HG02981 (cell line): ENCODE data around the gene RNF112.
"Not testable (repeated sequence)": the region's sequence is repeated elsewhere in the genome, so short reads cannot be mapped to it uniquely, and the experiment has no call there.

Experiments
- ATAC-seq: cut with Tn5 transposase; IDR thresholded peaks from one replicate; pipeline ENCODE4 v1.9.1; 2021; ENCODE audit warnings: mild to moderate bottlenecking, moderate library complexity; ENCODE audit not compliant: unreplicated experiment

RNF112 gene

GRCh38 chr17:19412984-19413383, 2.0 kb downstream of the RNF112 start:
- ATAC-seq, result no peak

DNA sequence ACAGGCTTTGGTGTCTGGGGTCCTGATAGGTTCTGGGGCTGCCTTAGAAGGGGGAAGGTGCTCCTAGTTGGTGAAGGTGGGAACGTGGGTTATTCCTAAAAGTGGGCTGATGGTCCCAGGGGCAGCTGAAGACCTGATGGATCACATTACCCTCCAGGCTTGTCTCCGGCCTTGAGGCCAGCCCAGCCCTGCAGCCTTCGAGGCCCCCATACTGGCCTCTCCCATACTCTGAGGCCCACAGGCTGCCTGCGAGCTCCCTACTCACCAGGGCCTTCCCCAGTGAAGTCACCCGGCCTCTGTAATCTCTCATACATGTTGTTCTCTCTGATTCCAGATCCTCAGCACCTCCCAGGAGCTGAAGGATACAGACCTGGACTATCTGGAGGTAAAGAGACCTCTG, 2.7 kb downstream of the RNF112 start:
- no peak for ATAC-seq

GRCh38 chr17:19414396-19415280, 3.6 kb downstream of the RNF112 start:
- ATAC-seq, result no peak

- no peak for ATAC-seq
These were observed 4.3 kb downstream of the RNF112 start for GRCh38 chr17:19415311-19415710.

GRCh38 chr17:19415806-19416775, 5.1 kb downstream of the RNF112 start:
- no peak for ATAC-seq

DNA sequence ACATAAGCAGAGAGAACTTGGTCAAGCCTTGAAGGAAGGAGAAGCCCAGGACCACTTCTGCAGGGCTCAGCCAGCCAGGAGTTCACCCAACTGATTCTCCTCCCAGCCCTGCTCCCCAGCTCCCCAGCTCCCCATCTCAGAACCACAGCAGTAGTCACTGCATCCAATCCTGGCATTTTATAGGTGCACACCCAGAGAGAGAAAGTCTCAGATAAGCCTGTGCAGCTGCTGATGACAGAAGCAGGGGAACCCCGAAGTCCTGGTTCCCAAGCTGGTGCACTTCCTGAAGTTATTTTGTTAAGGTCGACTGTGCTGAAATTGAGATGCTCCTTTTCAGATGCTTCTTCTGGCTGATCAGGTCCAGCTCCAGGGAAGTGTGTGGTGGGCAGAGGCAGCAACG, 6.6 kb downstream of the RNF112 start:
- no peak for ATAC-seq

DNA sequence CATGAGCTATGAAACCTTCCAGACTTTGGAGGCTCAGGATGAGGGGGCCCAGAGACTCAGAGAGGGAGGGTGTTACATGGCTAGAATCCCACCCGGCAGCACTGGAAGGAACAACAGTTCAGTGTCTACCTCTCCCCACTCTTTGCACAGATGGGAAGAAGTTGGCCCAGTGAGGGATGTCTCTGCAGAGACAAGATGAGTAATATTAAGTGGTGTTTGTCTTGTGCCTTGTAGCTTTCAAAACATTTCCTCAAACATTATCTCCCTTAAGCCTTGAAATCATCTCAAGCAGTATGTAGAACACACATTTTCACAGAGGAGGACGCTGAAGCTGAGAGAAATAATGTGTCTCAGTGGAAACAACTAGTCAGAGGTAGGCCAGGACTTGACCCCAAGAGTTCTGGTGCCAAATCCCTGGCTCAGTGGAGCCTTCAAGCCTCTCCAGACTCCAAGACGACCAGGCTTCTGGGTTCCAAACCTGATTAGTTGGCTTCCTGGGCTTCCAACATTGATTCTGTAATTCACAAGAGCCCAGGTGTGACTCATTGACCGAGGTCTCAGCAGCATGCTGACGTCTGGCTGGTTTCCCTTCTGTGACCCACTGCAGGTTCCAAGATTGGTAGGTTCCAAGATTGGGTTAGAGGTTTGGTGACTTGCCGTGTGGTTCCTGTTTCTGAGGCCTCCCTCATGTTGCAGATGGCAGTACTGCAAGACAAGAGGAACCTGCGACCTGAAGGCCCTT, 7.4 kb downstream of the RNF112 start:
- no peak for ATAC-seq

DNA sequence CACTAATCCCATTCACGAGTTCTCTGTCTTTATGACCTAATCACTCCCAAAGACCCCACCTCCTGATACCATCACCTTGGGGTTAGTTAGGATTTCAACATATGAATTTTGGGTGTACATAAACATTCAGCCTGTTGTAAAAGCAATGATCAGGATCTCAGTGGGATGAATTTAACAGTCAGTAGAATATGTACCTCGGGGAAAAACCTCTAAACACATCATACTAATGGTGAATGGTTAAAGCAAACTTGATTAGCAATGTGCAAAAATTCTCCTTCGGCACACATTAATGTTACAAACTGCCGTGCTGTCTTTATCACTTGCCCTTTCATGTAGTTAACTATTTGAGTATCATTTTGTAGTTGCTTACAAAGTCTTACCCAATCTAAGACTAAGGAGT, 10.2 kb downstream of the RNF112 start:
- ATAC-seq, result no peak

GRCh38 chr17:19421926-19422325, 10.9 kb downstream of the RNF112 start:
- no peak for ATAC-seq

- no peak for ATAC-seq
These were observed 14.2 kb downstream of the RNF112 start for GRCh38 chr17:19424934-19425868.

DNA sequence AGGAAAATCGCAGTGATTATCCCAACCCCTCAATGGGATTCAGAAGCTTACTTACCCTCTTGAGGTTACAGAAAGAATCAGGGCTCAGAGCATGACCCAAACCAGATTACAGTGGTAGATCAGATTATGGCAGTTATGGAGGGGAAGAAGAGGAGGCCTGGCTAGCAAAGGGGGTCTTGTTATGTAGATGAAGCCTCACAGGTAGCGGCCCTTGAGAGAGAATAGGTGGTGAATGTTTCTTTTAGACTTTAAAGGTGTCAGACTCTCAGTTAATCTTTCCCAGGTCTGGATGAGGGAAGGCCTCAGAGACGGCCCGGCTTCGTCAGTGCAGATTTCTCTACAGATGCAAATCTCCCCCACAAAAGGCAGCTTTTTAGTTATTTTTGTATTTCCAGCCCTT, 15.6 kb downstream of the RNF112 start:
- no peak for ATAC-seq

- ATAC-seq, result no peak
These were observed 20.7 kb downstream of the RNF112 start for GRCh38 chr17:19431691-19432090.

DNA sequence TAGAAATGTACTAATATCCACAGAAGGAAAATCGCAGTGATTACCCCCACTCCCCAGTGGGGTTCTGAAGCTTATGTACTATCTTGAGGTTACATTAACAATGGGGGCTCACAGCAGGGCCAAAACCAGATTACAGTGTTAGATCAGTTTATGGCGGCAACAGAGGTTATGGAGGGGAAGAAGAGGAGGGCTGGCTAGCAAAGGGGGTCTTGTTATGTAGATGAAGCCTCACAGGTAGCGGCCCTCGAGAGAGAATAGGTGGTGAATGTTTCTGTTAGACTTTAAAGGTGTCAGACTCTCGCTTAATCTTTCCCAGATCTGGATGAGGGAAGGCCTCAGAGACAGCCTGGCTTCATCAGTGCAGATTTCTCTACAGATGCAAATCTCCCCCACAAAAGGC, 22.2 kb downstream of the RNF112 start:
- ATAC-seq, result no peak

GRCh38 chr17:19433727-19434340, 22.8 kb downstream of the RNF112 start:
- ATAC-seq, result no peak

DNA sequence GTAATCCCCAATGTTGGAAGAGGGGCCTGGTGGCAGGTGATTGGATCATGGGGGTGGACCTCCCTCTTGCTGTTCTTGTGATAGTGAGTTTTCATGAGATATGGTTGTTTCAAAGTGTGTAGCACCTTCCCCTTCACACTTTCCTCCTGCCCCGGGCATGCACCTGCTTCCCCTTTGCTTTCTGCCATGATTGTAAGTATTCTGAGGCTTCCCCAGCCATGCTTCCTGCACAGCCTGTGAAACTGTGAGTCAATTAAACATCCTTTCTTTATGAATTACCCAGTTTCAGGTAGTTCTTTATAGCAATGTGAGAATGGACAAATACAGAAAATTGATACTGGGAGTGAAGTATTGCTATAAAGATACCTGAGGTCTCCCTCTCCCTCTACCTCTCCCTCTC, 29.4 kb downstream of the RNF112 start:
- no peak for ATAC-seq

- ATAC-seq, result not testable (repeated sequence)
These were observed 30.3 kb downstream of the RNF112 start for GRCh38 chr17:19441288-19441687.

- no peak for ATAC-seq
These were observed 31.7 kb downstream of the RNF112 start for GRCh38 chr17:19442731-19443130.

DNA sequence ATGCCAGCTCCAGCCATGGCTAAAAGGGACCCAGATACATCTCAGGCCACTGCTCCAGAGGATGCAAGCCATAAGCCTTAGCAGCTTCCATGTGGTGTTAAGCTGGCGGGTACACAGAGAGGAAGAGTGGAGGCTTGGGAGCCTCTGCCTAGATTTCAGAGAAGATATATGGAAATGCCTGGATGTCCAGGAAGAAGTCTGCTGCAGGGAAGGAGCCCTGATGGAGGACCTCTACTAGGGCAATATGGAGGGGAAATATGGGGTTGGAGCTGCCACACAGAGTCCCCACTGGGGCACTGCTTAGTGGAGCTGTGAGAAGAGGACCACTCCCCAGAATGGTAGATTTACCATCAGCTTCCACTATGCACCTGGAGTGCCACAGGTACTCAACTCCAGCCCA, 32.1 kb downstream of the RNF112 start:
- ATAC-seq, result no peak

GRCh38 chr17:19445105-19445504, 34.1 kb downstream of the RNF112 start:
- ATAC-seq, result no peak
